CD1c-positive myeloid dendritic cell (primary cell): Measurements from ENCODE around the gene RNPEP.
A peak's percentile ranks its signal among the peaks of the same experiment; 100 is the strongest.
"Not testable (repeated sequence)": the region's sequence is repeated elsewhere in the genome, so short reads cannot be mapped to it uniquely, and the experiment has no call there.

Source experiments
- DNase-seq: peaks from one replicate; pipeline ENCODE4 v3.0.0-alpha.2; 2016; ENCODE audit errors: extremely low spot score

Gene RNPEP

DNA sequence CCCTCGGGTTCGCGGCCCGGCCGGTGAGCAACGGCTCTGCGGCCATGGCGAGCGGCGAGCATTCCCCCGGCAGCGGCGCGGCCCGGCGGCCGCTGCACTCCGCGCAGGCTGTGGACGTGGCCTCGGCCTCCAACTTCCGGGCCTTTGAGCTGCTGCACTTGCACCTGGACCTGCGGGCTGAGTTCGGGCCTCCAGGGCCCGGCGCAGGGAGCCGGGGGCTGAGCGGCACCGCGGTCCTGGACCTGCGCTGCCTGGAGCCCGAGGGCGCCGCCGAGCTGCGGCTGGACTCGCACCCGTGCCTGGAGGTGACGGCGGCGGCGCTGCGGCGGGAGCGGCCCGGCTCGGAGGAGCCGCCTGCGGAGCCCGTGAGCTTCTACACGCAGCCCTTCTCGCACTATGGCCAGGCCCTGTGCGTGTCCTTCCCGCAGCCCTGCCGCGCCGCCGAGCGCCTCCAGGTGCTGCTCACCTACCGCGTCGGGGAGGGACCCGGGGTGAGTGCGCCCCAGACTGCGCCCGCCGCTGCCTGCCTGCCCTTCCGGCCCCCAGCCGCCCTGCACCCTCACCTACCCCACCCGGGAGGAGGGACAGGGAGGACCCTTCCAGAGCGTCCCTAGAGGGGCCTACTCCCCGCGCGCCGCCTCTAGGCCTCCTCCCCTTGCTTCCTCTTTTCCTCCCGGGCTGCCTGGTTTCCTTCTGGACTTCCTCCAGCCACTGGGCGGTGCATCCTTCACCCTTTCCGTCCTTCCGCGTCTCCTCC, at the start of gene RNPEP:
Gene RNPEP, plus strand, starts transcription at position 26 of the 757 bp plus-strand sequence. Its CDS starts 19 bp downstream, at position 45.
- DNase-seq = peak; percentile 80

- no peak for DNase-seq
Observed at GRCh38 chr1:201933840-201934430, 48.5 kb upstream of the RNPEP start.

- DNase-seq = no peak
Observed at GRCh38 chr1:201937624-201938213, 44.7 kb upstream of the RNPEP start.

DNA sequence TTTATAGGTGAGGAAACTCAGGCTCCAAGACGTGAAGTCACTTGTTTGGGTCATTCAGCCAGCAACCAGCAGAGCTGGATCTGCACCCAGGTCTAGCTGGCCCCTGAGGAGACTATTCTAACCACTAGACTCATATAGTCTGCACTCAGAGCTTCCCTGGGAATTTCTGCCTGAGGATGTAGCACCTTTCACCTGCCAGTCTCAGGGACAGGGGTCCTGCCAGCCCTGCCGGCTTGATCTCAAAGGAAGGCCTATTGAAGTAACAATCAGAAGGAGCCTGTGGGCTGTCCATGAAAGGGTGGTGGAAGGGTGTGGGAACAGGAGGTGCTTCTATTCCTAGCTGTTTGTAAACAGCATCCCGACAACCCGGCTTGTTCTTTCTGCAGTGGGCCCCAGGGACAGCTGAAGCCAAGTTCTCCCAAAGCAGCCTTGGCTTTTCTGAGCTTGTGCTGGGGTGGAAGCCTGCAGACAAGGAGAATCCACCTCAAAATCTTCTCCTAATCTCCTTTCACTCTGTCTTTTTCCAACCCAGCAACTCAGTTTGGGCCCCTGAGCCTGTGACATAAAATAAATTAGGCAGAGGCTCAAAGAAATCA, 43.9 kb upstream of the RNPEP start:
- DNase-seq = no peak

GRCh38 chr1:201939148-201939547, 43.3 kb upstream of the RNPEP start:
- no peak for DNase-seq

- no peak for DNase-seq
Observed at GRCh38 chr1:201939574-201939973, 42.9 kb upstream of the RNPEP start.

DNA sequence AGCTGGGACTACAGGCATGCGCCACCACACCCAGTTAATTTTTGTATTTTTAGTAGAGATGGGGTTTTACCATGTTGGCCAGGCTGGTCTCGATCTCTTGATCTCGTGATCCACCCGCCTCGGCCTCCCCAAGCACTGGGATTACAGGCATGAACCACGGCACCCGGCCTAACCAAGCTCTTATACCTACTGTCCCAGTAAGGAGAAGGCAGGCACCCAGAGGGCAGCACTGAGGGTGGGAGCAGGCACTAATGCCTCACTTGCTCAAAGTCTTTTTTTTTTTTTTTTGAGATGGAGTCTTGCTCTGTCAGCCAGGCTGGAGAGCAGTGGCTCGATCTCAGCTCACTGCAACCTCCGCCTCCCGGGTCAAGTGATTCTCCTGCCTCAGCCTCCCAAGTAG, 42.1 kb upstream of the RNPEP start:
- not testable (repeated sequence) for DNase-seq

- DNase-seq = no peak
Observed at GRCh38 chr1:201941420-201942128, 40.9 kb upstream of the RNPEP start.

- DNase-seq = no peak
Observed at GRCh38 chr1:201942129-201942495, 40.3 kb upstream of the RNPEP start.

GRCh38 chr1:201944002-201944401, 38.4 kb upstream of the RNPEP start:
- no peak for DNase-seq

- DNase-seq = no peak
Observed at GRCh38 chr1:201944639-201945038, 37.8 kb upstream of the RNPEP start.

- no peak for DNase-seq
Observed at GRCh38 chr1:201945157-201945556, 37.3 kb upstream of the RNPEP start.

DNA sequence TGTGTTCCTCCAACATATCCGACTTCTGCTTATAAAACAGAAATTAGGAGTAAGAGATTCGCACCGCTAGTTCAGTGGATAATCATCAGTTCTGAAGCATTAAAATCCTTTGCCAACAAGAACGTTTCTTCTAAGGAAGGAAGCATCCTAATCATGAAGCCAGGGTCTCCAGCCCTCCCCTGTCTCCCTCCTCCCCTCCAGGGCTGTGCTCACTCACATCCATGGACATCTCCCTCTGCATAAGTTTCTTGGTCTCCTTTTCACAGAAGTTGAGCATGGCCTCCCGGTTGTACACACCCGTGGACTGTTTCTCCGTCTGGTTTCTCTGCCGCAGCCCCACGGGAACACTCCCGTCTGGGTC, 36.6 kb upstream of the RNPEP start:
- DNase-seq = no peak

DNA sequence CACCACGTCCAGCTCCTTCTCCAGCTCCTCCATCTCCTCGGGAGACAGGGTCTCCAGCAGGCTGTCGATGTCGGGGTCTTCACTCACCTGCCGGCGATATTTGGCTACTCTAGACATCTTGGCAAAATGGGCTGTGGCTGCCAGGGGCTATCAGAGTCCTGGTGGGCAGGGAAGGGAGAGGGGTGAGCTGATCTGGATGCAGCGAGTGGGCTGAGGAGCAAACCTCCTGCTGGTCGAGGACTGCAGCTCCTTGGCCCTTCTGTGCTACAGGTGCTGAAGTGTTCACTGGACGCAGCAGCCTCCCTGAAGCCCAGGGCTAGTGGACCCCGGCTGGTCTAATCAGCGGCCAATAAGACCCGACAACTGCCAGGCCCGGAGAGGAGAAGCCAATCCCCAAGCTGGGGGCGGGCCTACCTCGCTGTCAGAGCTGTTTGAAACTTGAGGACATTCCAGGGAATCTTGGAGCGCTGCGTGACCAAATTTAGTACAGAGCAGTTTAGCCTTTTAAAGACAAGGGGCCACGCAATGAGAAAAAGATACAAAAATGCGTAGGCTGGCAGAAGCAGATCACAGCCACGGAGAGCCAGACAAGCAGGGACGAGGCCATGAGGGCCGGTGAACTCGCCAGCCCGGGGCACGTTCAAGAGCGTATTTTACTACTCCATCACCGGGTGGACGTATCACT, 36.1 kb upstream of the RNPEP start, which contains the start of gene LMOD1:
Gene LMOD1, minus strand, starts transcription at position 325 of the 685 bp plus-strand sequence. Its CDS starts 208 bp downstream, at position 117.
- DNase-seq = peak; percentile 7

DNA sequence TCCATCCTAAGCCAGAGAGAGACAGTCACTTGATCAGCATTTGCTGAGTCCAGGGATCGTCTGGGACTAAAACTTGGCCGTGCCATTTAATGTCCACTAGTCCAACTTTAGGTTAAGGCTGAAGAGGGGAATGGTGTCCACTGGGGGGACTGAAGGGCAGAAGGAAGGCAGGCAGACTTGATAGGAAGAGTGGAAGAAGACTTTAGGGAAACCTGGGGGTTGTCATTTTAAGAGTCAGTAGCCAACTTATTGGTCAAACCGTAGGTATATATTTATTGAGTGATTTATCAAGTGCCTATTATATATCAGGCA, 34.8 kb upstream of the RNPEP start:
- DNase-seq = no peak

- DNase-seq = no peak
Observed at GRCh38 chr1:201949491-201949890, 33.0 kb upstream of the RNPEP start.

DNA sequence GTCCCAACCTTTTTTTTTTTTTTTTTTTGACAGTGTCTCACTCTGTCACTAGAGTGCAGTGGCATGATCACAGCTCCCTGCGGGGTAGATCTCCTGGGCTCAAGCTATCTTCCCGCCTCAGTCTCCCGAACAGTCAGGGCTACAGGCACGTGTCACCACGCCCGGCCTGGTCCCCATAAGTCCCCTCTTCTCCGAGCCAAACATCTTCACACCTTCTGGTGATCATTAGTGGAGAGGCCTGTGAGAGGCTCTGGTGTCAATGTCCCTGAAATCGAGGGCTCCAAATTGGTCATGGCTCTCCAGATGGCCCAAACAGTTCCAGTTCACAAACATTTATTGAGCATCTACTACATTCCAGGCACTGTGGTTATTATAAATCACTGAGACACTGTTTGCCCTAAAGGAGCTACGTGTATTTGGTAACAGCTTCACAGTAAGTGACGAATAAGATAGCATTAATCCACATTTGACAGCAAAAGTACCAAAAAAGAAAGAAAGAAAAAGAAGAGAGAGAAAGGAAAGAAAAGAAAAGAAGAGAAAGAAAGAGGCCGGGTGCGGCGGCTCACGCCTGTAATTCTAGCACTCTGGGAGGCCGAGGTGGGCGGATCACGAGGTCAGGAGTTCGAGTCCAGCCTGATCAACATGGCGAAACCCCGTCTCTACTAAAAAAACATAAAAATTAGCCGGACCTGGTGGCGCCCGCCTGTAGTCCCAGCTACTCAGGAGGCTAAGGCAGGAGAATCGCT, 28.0 kb upstream of the RNPEP start:
- no peak for DNase-seq

DNA sequence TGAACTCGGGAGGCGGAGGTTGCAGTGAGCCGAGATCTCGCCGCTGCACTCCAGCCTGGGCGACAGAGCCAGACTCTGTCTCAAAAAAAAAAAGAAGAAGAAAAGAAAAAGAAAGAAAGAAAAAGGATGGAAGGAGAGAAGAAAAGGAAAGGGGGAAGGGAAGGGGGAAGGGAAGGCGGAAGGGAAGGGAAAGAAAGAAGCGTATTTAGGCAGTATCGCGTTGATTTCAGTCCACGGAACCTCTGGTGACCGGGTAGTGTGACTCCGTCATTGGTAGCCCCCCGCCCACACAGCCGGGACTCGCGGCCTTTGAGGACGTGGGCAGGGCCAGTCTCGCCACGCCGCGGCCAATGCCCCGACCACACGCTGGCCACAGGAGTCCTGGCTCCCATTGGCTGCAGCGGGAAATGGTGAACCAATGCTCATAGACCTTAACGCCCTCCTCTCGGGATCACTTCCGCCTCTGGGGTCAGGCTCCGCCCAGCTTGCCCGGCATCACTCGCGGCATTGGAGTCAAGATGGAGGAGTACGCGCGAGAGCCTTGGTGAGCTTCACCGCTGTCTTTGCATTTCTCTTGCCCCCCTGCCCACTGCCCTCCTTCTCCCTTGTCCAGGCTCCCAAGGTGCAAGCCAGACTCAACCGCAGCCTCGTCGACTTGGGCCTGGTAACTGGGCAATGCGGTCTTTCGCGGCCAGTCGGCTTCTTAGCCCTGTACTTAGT, 27.3 kb upstream of the RNPEP start, which contains the start of gene TIMM17A:
Gene TIMM17A, plus strand, starts transcription at position 495 of the 720 bp plus-strand sequence. Its CDS starts 24 bp downstream, at position 519.
- peak; percentile 97 for DNase-seq

DNA sequence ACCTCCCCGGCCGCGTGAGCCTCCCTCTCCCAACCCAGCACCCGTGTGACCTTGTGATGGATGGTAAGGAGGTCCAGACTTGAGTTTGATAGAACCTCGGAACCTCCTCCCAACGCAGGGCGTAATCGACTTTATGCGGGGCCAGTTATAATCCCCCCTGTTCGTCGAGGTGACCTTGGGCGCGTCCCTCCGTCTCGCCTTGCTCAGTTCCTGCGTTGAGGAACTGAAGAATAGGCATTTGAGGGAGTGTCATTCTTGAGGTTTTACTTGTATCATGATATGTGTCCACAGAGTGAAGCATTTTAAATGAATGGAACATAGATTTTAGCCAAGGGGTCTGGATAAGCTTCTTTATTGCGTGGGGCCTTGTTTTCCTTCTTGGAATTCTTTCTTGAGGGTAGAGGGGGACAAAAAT, 26.7 kb upstream of the RNPEP start:
- DNase-seq = peak; percentile 52

- no peak for DNase-seq
Observed at GRCh38 chr1:201958348-201958747, 24.1 kb upstream of the RNPEP start.
